Omental fat pad (tissue), 4 donors: ENCODE data around the gene OR9Q2. TPM values are rescaled to one million over a fixed set of nuclear protein-coding genes. Genes with fewer than 3 reads are reported as not detected.

ENCODE experiments used
- ATAC-seq: fragments of 150-250 bp; one replicate; pipeline ENCODE4 v1.9.1; 2016; ENCODE audit warnings: mild to moderate bottlenecking, moderate library complexity; ENCODE audit not compliant: low FRiP score
- DNase-seq: peaks from one replicate; pipeline ENCODE4 v3.0.0-alpha.2; 2019; ENCODE audit warnings: low spot score
- total RNA-seq, 4 donors: library from RNA; depleted of rRNA; stranded (reverse); fragments of >200 nt; gene quantifications; one replicate each; pipeline ENCODE4 v1.1.0, GENCODE V29; 2016
- TF ChIP-seq, protein P1 (sequence below), 3 donors: fragments of 450-650 bp; IDR thresholded peaks; one replicate each; pipeline ENCODE4 v1.5.1; 2016 to 2017; ENCODE audit warnings: antibody characterized with exemption in 3 of 3, mild to moderate bottlenecking in 3 of 3, moderate library complexity in 2 of 3

The OR9Q2 gene
- total RNA-seq, 4 donors from 2014 or later: not detected

DNA sequence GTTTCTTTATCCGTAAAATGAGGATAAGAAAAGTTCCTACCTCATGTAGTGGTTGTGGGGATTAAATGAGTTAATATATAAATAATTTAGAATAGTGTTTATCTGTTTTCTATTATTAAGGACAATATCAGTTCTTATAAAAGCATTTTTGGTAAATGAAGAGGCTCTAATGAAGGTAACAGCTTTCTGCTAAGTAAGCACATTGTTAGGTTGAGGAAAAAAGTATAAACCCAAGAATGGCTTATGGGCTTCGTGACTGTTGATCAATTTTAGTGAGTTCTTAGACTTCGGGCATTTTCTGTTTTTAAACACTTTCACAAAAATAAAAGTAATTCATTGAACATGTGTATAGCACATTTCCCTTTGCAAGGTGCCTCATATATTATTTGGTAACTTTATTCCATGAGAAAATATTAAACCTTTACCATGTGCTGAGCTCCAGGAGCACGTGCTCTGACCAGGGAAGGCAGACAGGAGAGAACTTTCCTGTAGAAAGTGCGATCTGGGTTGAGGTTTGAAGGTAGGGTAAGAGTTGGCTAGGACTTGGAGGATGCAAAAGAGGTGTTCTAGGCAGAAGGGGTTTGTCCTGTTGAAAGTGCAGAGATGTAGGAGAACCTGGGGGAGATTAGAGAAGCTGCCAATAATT, 11.3 kb upstream of the OR9Q2 start:
- ATAC-seq (no peak), DNase-seq (no peak)
- TF ChIP-seq, protein P1, sequence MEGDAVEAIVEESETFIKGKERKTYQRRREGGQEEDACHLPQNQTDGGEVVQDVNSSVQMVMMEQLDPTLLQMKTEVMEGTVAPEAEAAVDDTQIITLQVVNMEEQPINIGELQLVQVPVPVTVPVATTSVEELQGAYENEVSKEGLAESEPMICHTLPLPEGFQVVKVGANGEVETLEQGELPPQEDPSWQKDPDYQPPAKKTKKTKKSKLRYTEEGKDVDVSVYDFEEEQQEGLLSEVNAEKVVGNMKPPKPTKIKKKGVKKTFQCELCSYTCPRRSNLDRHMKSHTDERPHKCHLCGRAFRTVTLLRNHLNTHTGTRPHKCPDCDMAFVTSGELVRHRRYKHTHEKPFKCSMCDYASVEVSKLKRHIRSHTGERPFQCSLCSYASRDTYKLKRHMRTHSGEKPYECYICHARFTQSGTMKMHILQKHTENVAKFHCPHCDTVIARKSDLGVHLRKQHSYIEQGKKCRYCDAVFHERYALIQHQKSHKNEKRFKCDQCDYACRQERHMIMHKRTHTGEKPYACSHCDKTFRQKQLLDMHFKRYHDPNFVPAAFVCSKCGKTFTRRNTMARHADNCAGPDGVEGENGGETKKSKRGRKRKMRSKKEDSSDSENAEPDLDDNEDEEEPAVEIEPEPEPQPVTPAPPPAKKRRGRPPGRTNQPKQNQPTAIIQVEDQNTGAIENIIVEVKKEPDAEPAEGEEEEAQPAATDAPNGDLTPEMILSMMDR (IDR thresholded peaks at IDR 0.05): no peak

DNA sequence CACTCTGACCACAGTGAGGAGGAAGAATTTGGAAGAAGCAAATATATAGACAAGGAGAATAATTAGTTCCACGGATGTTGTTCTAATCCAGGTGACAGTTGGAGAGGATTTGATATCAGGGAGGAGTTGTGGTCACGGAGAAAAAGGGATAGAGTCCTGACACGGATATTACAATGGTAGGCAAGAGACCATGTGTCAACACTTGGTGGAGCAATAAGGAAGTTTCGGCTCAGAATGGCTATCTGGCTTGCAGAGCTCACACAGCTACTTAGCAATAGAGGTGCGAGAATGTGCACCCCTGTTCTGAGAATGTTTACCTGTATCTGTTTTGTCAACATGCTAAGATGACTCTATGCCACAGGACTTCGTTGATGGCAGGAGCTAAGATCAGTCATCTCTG, 10.4 kb upstream of the OR9Q2 start:
- ATAC-seq: no peak

DNA sequence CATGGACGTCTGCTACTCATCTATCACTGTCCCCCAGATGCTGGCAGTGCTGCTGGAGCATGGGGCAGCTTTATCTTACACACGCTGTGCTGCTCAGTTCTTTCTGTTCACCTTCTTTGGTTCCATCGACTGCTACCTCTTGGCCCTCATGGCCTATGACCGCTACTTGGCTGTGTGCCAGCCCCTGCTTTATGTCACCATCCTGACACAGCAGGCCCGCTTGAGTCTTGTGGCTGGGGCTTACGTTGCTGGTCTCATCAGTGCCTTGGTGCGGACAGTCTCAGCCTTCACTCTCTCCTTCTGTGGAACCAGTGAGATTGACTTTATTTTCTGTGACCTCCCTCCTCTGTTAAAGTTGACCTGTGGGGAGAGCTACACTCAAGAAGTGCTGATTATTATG, 9.2 kb upstream of the OR9Q2 start:
- TF ChIP-seq, protein P1 (IDR thresholded peaks at IDR 0.05): no peak
- ATAC-seq (no peak), DNase-seq (no peak)

More for the DNA sequence above, 10.4 kb upstream of the OR9Q2 start:
- TF ChIP-seq, protein P1 (IDR thresholded peaks at IDR 0.05): no peak
- no peak for DNase-seq

DNA sequence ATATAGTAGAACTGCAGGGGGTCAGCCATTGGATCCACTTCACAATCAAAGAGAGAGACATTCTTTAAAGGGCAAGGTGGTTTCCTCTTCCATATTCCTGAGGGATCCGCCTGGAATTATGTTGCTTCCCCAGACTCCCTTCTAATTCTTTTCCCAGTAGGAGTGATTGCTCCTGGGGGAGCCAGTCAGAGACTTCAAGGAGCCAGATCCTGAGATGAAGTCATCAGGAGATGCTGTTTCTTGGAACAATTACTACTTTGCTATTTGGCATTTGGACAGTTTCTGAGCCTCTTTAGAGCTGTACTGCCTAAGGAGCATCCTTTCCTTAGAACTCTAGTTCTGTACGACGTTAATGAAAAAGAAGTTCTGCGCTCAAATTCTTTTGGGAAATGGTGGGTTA, 1.9 kb upstream of the OR9Q2 start:
- TF ChIP-seq, protein P1 (IDR thresholded peaks at IDR 0.05): no peak
- ATAC-seq (no peak), DNase-seq (no peak)

DNA sequence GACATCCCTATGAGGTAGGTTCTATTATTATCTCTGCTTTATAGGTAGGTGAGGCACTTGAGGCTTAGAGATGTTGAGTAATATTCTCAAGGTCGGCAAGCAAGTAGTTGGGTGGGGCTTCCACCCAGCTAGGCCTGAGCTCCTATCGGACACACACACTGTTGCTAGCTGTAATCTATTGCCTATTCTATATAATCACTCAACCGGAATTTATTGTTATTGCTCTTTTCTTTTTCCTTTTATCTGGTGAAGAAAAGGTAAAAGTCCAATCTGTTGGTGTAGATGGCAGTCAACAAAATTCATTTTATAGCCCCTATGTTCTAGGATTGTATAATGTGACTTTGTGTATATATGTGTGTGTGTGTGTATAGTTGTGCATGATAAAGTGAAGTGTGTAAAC, 3.4 kb downstream of the OR9Q2 start:
- no peak for DNase-seq
- ATAC-seq: no peak
- TF ChIP-seq, protein P1 (IDR thresholded peaks at IDR 0.05): no peak

DNA sequence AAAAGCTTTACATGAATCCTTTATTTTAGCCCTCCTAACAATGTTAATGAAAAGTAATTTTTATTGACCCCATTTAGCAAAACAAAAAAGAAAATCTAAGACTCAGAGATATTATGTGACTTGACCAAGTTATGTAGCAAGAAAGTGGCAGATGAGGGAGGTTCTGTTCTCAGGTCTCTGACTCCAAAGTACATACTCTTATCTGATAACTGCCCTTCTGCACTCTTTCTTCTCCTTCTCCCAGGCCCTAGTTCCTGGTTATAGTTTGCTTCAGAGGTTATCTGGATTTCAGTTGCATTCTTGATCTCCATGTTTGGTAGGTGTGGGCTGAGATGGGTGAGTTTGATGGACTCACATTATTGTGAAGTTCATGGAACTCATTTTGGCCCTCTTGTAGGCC, 4.5 kb downstream of the OR9Q2 start:
- no peak for ATAC-seq

DNA sequence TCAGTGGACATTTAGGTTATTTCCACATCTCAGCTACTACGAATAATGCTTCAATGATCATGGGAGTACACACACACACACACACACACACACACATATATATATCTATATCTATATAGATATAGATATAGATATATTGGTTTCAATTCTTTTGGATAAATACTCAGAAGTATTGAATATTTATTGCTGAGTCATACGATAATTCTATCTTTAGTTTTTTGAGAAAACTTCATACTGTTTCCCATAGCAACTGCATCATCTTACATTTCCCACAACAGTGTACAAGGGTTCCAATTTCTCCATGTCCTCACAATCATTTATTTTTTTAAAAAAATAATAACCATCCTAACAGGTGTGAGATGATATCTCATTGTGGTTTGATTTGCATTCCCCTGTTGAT, 7.1 kb downstream of the OR9Q2 start:
- no peak for DNase-seq
- TF ChIP-seq, protein P1 (IDR thresholded peaks at IDR 0.05): no peak
- no peak for ATAC-seq

More for the DNA sequence above, 4.5 kb downstream of the OR9Q2 start:
- DNase-seq: no peak
- TF ChIP-seq, protein P1 (IDR thresholded peaks at IDR 0.05): no peak
